Neural progenitor cell (in vitro differentiated cells): ENCODE data around the gene ARHGAP15. TPM values are rescaled to one million over a fixed set of nuclear protein-coding genes. Genes with fewer than 3 reads are reported as not detected.

Experiments used
- DNase-seq: peaks from one replicate; pipeline ENCODE4 v3.0.0-alpha.2; 2016; ENCODE audit warnings: low spot score
- H2AFZ ChIP-seq: fragments of 200-600 bp; sonication (generic); replicated peaks from 2 replicates; pipeline ENCODE4 v1.6.1; 2016; ENCODE audit warnings: antibody characterized with exemption
- H3F3A ChIP-seq: fragments of 200-600 bp; sonication (generic); 2 replicates; pipeline ENCODE4 v1.6.1; 2016; ENCODE audit warnings: antibody characterized with exemption, low read depth
- H3K27ac ChIP-seq: fragments of 200-600 bp; sonication (generic); 2 replicates; pipeline ENCODE4 v1.5.1; 2016; ENCODE audit warnings: mild to moderate bottlenecking
- H3K27me3 ChIP-seq: fragments of 200-600 bp; sonication (generic); 2 replicates; pipeline ENCODE4 v1.6.1; 2016; ENCODE audit warnings: mild to moderate bottlenecking, moderate library complexity
- H3K36me3 ChIP-seq: fragments of 200-600 bp; sonication (generic); 2 replicates; pipeline ENCODE4 v1.5.1; 2016
- H3K4me1 ChIP-seq: fragments of 200-600 bp; sonication (generic); 2 replicates; pipeline ENCODE4 v1.6.1; 2016; ENCODE audit warnings: mixed run types
- H3K4me2 ChIP-seq: fragments of 200-600 bp; sonication (generic); 2 replicates; pipeline ENCODE4 v1.6.1; 2016
- H3K4me3 ChIP-seq: fragments of 200-600 bp; sonication (generic); 2 replicates; pipeline ENCODE4 v1.5.1; 2016
- H3K79me2 ChIP-seq: fragments of 200-600 bp; sonication (generic); 2 replicates; pipeline ENCODE4 v1.6.1; 2016; ENCODE audit warnings: low read depth
- H3K9ac ChIP-seq: fragments of 200-600 bp; sonication (generic); 2 replicates; pipeline ENCODE4 v1.6.1; 2016
- H3K9me3 ChIP-seq: fragments of 200-600 bp; sonication (generic); 2 replicates; pipeline ENCODE4 v1.5.1; 2016; ENCODE audit warnings: low read depth
- H4K20me1 ChIP-seq: fragments of 200-600 bp; sonication (generic); 2 replicates; pipeline ENCODE4 v1.6.1; 2016; ENCODE audit warnings: low read depth
- H3K27ac Mint-ChIP-seq: 3 replicates; pipeline ENCODE4 v1.8.0; 2021; ENCODE audit warnings: mixed read lengths
- H3K27me3 Mint-ChIP-seq: 2 replicates; pipeline ENCODE4 v1.8.0; 2022; ENCODE audit warnings: low read depth, mild to moderate bottlenecking, inconsistent platforms, moderate library complexity, mixed read lengths; ENCODE audit not compliant: insufficient read depth
- H3K36me3 Mint-ChIP-seq: 3 replicates; pipeline ENCODE4 v1.8.0; 2021; ENCODE audit warnings: mixed read lengths
- H3K4me1 Mint-ChIP-seq: 3 replicates; pipeline ENCODE4 v1.8.0; 2021; ENCODE audit warnings: mixed read lengths
- H3K4me3 Mint-ChIP-seq: 3 replicates; pipeline ENCODE4 v1.8.0; 2021; ENCODE audit warnings: mild to moderate bottlenecking, moderate library complexity, mixed read lengths
- H3K9me3 Mint-ChIP-seq: 3 replicates; pipeline ENCODE4 v1.8.0; 2020; ENCODE audit warnings: mixed read lengths
- EZH2 ChIP-seq: fragments of 200-600 bp; sonication (generic); IDR thresholded peaks from 2 replicates; pipeline ENCODE4 v1.6.1; 2017; ENCODE audit warnings: antibody characterized with exemption, mild to moderate bottlenecking, moderate library complexity
- EZH2phosphoT487 ChIP-seq: fragments of 200-600 bp; sonication (generic); IDR thresholded peaks from 2 replicates; pipeline ENCODE4 v1.6.1; 2017; ENCODE audit warnings: antibody characterized with exemption
- total RNA-seq: library from RNA; depleted of rRNA; stranded (reverse); fragments of >200 nt; gene quantifications from 2 replicates; pipeline ENCODE4 v1.2.3, GENCODE V29; 2015; ENCODE audit warnings: low replicate concordance
- TF ChIP-seq, protein P1 (sequence below): fragments of 200-600 bp; sonication (generic); IDR thresholded peaks from 2 replicates; pipeline ENCODE4 v1.5.1; 2017; ENCODE audit warnings: antibody characterized with exemption, mild to moderate bottlenecking

ARHGAP15 gene
- total RNA-seq, 1 donor from 2014 or later: 5.9 TPM

DNA sequence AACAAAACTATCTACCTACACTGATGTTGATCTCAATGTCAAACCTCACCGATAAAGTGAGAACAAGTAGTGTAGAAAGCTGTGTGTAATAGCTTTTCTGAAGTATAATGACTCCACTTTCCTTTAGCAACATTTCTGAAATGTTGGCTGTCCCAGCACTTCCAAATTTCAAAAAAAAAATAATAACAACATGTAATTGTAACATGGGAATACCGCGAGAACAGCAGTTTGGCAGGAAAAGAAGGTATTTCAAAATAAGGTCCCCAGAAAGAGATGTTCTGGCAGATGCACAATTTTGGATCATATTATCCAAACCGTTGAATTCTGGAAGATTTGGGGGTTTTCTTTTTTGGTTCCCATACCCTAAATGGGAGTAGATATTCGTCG is 352.0 kb downstream of the ARHGAP15 start:
- peaks cover 43% of the 10 kb centered on the region for H3K4me1 ChIP-seq
- peak overlapping the region; percentile 52 for H3K4me2 ChIP-seq
- H3K4me3 Mint-ChIP-seq: no peak overlapping the region
- DNase-seq: no peak
- H3K9ac ChIP-seq: no peak overlapping the region
- H4K20me1 ChIP-seq: no peaks in the 10 kb centered on the region
- H3K27ac Mint-ChIP-seq: no peak overlapping the region
- peak overlapping the region; percentile 69 for H3K27ac ChIP-seq
- no peaks in the 10 kb centered on the region for H3K27me3 ChIP-seq
- no peaks in the 10 kb centered on the region for H3K36me3 ChIP-seq
- H3K27me3 Mint-ChIP-seq: no peaks in the 10 kb centered on the region
- no peaks in the 10 kb centered on the region for H3K36me3 Mint-ChIP-seq
- H3K4me1 Mint-ChIP-seq: peaks cover 13% of the 10 kb centered on the region
- no peaks in the 10 kb centered on the region for H3K9me3 ChIP-seq
- no peaks in the 10 kb centered on the region for H3K79me2 ChIP-seq
- H2AFZ ChIP-seq: no peak overlapping the region
- peaks cover 41% of the 10 kb centered on the region for H3F3A ChIP-seq
- TF ChIP-seq EZH2phosphoT487: no peak
- TF ChIP-seq, protein P1, sequence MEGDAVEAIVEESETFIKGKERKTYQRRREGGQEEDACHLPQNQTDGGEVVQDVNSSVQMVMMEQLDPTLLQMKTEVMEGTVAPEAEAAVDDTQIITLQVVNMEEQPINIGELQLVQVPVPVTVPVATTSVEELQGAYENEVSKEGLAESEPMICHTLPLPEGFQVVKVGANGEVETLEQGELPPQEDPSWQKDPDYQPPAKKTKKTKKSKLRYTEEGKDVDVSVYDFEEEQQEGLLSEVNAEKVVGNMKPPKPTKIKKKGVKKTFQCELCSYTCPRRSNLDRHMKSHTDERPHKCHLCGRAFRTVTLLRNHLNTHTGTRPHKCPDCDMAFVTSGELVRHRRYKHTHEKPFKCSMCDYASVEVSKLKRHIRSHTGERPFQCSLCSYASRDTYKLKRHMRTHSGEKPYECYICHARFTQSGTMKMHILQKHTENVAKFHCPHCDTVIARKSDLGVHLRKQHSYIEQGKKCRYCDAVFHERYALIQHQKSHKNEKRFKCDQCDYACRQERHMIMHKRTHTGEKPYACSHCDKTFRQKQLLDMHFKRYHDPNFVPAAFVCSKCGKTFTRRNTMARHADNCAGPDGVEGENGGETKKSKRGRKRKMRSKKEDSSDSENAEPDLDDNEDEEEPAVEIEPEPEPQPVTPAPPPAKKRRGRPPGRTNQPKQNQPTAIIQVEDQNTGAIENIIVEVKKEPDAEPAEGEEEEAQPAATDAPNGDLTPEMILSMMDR: no peak
- TF ChIP-seq EZH2: no peak
- H3K4me3 ChIP-seq: no peak overlapping the region
- H3K9me3 Mint-ChIP-seq: no peaks in the 10 kb centered on the region

DNA sequence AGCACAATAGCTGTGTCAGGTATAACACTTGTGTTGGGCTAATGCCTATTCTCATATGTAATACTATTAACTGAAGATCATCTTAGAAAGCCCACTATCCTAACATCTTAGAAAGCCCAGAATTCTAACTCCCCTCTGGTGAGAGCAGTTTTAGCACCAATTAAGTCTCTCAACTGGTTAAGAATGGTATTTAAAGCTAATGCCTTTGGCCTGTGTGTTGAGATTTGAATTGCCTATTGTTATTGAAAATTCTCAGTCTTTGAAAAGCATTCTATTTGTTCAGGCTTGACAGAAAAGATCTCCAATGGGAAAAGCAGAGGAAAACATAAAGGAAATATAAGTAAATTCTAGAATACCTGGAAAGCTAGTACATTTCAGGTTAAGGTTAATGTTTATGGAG is 352.5 kb downstream of the ARHGAP15 start:
- Histone ChIP-seq H3K4me1 (peaks cover 43% of the 10 kb centered on the region), H3K4me2 (peak overlapping the region; percentile 52), H3K27ac (peak overlapping the region; percentile 69), H2AFZ (no peak overlapping the region), H3K79me2 (no peaks in the 10 kb centered on the region), H3K36me3 (no peaks in the 10 kb centered on the region), H3F3A (peaks cover 41% of the 10 kb centered on the region), H3K9me3 (no peaks in the 10 kb centered on the region), H3K4me3 (no peak overlapping the region), H4K20me1 (no peaks in the 10 kb centered on the region), H3K9ac (no peak overlapping the region), H3K27me3 (no peaks in the 10 kb centered on the region)
- Mint-ChIP-seq H3K36me3 (no peaks in the 10 kb centered on the region), H3K4me3 (no peak overlapping the region), H3K4me1 (peaks cover 13% of the 10 kb centered on the region), H3K27ac (no peak overlapping the region), H3K9me3 (no peaks in the 10 kb centered on the region), H3K27me3 (no peaks in the 10 kb centered on the region)
- TF ChIP-seq EZH2 (no peak), EZH2phosphoT487 (no peak)
- TF ChIP-seq, protein P1: no peak
- peak; percentile 48 for DNase-seq

DNA sequence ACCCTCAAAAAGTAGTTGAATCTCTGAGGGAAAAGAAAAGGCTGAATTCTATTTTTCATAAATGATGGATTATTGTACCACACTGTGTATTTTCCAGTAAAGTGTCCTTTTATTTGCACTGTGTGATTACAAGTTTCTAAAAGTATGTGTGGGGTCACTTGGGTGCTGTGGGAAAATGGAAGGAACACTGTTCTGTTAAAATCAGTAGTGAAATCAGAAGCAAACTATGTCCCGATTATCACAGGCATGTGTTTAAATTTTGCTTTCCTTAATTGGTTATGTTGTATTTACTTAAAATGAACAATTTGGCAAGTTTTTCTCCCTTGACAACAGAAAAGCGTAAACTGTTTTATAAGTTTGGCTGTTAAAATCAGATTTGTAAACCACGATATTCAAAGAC is 353.1 kb downstream of the ARHGAP15 start:
- H3K27ac ChIP-seq: peak overlapping the region; percentile 69
- no peaks in the 10 kb centered on the region for H3K9me3 Mint-ChIP-seq
- H3K79me2 ChIP-seq: no peaks in the 10 kb centered on the region
- H3K4me3 ChIP-seq: no peak overlapping the region
- no peaks in the 10 kb centered on the region for H3K9me3 ChIP-seq
- no peak overlapping the region for H3K27ac Mint-ChIP-seq
- H3K36me3 Mint-ChIP-seq: no peaks in the 10 kb centered on the region
- no peaks in the 10 kb centered on the region for H4K20me1 ChIP-seq
- DNase-seq: no peak
- H3K36me3 ChIP-seq: no peaks in the 10 kb centered on the region
- no peaks in the 10 kb centered on the region for H3K27me3 Mint-ChIP-seq
- TF ChIP-seq, protein P1: no peak
- TF ChIP-seq EZH2 (no peak), EZH2phosphoT487 (no peak)
- H2AFZ ChIP-seq: peak overlapping the region; percentile 8
- no peak overlapping the region for H3K4me3 Mint-ChIP-seq
- H3K9ac ChIP-seq: no peak overlapping the region
- peaks cover 13% of the 10 kb centered on the region for H3K4me1 Mint-ChIP-seq
- H3K4me2 ChIP-seq: peak overlapping the region; percentile 52
- peaks cover 41% of the 10 kb centered on the region for H3F3A ChIP-seq
- peaks cover 40% of the 10 kb centered on the region for H3K4me1 ChIP-seq
- H3K27me3 ChIP-seq: no peaks in the 10 kb centered on the region
